Fibroblast of lung (primary cell): Measurements from ENCODE around the gene MSS51. TPM values are rescaled to one million over a fixed set of nuclear protein-coding genes. Genes with fewer than 3 reads are reported as not detected.

Source experiments
- DNase-seq, 2 donors: peaks; one replicate each; pipeline versions ENCODE4 v3.0.0 to v3.0.0-alpha.2; 2010; ENCODE audit warnings: low read depth in 2 of 2
- H2AFZ ChIP-seq: 2 replicates; pipeline ENCODE4 v1.5.1; 2012; ENCODE audit warnings: low read length, control low read depth, inconsistent platforms
- H3K27ac ChIP-seq: 2 replicates; pipeline ENCODE4 v1.5.1; 2011; ENCODE audit warnings: low read length, control low read depth; ENCODE audit not compliant: insufficient read depth
- H3K27me3 ChIP-seq: 2 replicates; pipeline ENCODE4 v1.5.1; 2011; ENCODE audit warnings: mild to moderate bottlenecking, low read length; ENCODE audit not compliant: control insufficient read depth, insufficient read depth
- H3K36me3 ChIP-seq: 2 replicates; pipeline ENCODE4 v1.5.1; 2011; ENCODE audit warnings: low read length; ENCODE audit not compliant: control insufficient read depth, insufficient read depth
- H3K4me1 ChIP-seq: 2 replicates; pipeline ENCODE4 v1.5.1; 2011; ENCODE audit warnings: low read length; ENCODE audit not compliant: control insufficient read depth, insufficient read depth; ENCODE audit errors: extremely low read depth
- H3K4me2 ChIP-seq: 2 replicates; pipeline ENCODE4 v1.5.1; 2011; ENCODE audit warnings: low read length, control low read depth; ENCODE audit not compliant: insufficient read depth; ENCODE audit errors: extremely low read depth
- H3K4me3 ChIP-seq, 4 experiments: fragments of 200-600 bp in 1 of 4; sonication (generic) in 1 of 4; replicated peaks in 1 of 4; 2 replicates each; pipeline ENCODE4 v1.5.1; 2011 to 2016; ENCODE audit warnings: low read length in 4 of 4, low read depth in 3 of 4, mild to moderate bottlenecking in 3 of 4, control low read depth in 2 of 4, inconsistent platforms in 1 of 4, mixed read lengths in 1 of 4; ENCODE audit not compliant: insufficient read depth in 1 of 4; ENCODE audit errors: control extremely low read depth in 1 of 4
- H3K79me2 ChIP-seq: 2 replicates; pipeline ENCODE4 v1.5.1; 2012; ENCODE audit warnings: mild to moderate bottlenecking, low read length, inconsistent platforms; ENCODE audit not compliant: control insufficient read depth, insufficient read depth
- H3K9ac ChIP-seq: 2 replicates; pipeline ENCODE4 v1.5.1; 2011; ENCODE audit warnings: mild to moderate bottlenecking, low read length, control low read depth; ENCODE audit not compliant: insufficient read depth
- H3K9me3 ChIP-seq: 2 replicates; pipeline ENCODE4 v1.5.1; 2012; ENCODE audit warnings: low read depth, low read length; ENCODE audit not compliant: control insufficient read depth, insufficient read depth
- H4K20me1 ChIP-seq: 2 replicates; pipeline ENCODE4 v1.5.1; 2011; ENCODE audit warnings: low read length; ENCODE audit not compliant: control insufficient read depth, insufficient read depth; ENCODE audit errors: extremely low read depth
- EZH2 ChIP-seq: IDR thresholded peaks from 2 replicates; pipeline ENCODE4 v1.5.1; 2012; ENCODE audit warnings: low read length, control low read depth, mild to moderate bottlenecking; ENCODE audit errors: missing control alignments
- polyA plus RNA-seq, 2 donors: library from polyadenylated mRNA; depleted of rRNA in 1 of 2; stranded (reverse) in 1 of 2; unstranded in 1 of 2; fragments of >200 nt; gene quantifications; 2 replicates each; pipeline ENCODE4 v1.2.1, GENCODE V29; 2011 to 2012; ENCODE audit warnings: missing spikeins in 1 of 2
- total RNA-seq: library from RNA; depleted of rRNA; stranded (reverse); fragments of >200 nt; gene quantifications from 2 replicates; pipeline ENCODE4 v1.2.1, GENCODE V29; 2014
- TF ChIP-seq, protein P1 (sequence below), 2 donors: IDR thresholded peaks in 1 of 2; conservative IDR thresholded peaks in 1 of 2; 1 replicate in 1 of 2; 2 replicates in 1 of 2; pipeline ENCODE4 v1.5.1; 2011 to 2012; ENCODE audit warnings: low read length in 2 of 2, control low read depth in 1 of 2, inconsistent platforms in 1 of 2, low read depth in 1 of 2, mild to moderate bottlenecking in 1 of 2

Gene MSS51
- total and polyA plus RNA-seq, 2 donors (not counting 1 experiment from before 2014, with no cell fraction given), result 0.78 to 1.5 TPM

DNA sequence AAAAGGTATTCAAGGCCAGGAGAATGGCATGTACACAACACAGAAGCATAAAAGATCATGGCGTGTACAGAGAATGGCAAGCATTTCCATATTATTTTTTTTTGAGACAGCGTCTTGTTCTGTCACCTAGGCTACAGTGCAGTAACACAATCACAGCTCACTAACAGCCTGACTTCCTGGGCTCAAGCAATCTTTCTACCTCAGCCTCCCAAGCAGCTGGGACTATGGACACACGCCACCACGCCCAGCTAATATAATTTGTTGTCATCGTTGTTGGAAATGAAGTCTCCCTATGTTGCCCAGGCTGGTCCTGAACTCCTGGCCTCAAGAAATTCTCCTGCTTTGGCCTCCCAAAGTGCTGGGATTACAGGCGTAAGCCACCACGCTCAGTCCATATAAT is 46.8 kb downstream of the MSS51 start:
- Histone ChIP-seq H3K4me3 (no peak overlapping the region), H3K9me3 (no peaks in the 10 kb centered on the region), H3K36me3 (peaks cover 6% of the 10 kb centered on the region), H3K9ac (no peak overlapping the region), H3K27me3 (no peaks in the 10 kb centered on the region), H3K4me1 (no peaks in the 10 kb centered on the region), H3K27ac (no peak overlapping the region), H3K79me2 (no peaks in the 10 kb centered on the region), H2AFZ (no peak overlapping the region), H4K20me1 (no peaks in the 10 kb centered on the region), H3K4me2 (no peak overlapping the region)
- no peak for DNase-seq
- no peak for TF ChIP-seq EZH2
- TF ChIP-seq, protein P1, sequence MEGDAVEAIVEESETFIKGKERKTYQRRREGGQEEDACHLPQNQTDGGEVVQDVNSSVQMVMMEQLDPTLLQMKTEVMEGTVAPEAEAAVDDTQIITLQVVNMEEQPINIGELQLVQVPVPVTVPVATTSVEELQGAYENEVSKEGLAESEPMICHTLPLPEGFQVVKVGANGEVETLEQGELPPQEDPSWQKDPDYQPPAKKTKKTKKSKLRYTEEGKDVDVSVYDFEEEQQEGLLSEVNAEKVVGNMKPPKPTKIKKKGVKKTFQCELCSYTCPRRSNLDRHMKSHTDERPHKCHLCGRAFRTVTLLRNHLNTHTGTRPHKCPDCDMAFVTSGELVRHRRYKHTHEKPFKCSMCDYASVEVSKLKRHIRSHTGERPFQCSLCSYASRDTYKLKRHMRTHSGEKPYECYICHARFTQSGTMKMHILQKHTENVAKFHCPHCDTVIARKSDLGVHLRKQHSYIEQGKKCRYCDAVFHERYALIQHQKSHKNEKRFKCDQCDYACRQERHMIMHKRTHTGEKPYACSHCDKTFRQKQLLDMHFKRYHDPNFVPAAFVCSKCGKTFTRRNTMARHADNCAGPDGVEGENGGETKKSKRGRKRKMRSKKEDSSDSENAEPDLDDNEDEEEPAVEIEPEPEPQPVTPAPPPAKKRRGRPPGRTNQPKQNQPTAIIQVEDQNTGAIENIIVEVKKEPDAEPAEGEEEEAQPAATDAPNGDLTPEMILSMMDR (conservative IDR thresholded peaks at IDR 0.05 in 1 of 2, IDR thresholded peaks at IDR 0.05 in 1 of 2; ENCODE audit: low read depth in 1 of 2, low read length in 2 of 2), result no peak

DNA sequence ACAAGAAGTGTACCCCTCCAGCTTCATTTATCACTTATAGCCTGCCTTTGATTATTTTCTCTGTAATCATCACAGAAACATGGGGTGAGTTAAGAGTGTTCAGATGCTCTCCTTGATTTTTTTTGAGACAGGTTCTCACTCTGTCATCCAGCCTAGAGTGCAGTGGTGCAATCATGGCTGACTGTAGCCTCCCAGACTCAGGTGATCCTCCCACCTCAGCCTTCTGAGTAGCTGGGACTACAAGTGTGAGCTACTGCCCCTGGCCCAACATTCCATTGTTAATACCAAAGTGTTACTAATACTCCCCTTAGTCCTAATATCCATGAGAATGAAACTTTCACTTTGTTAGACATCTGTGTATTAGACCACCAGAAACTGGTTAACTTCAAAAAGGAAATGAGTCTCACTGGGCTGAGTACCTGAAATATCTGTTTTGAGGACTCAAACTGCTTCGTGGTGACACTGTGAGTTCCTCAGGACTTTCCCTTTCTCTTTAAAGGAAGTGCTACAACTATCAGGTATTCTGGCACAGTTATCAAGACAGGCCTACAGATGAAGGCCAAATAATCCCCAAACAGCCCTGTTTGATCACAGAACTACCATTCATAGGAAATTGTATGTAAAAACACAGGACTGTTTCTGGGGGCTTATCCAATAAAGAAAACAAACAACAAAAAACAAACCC is 54.2 kb downstream of the MSS51 start:
- no peak for TF ChIP-seq EZH2
- TF ChIP-seq, protein P1 (conservative IDR thresholded peaks at IDR 0.05 in 1 of 2, IDR thresholded peaks at IDR 0.05 in 1 of 2; ENCODE audit: low read depth in 1 of 2, low read length in 2 of 2), result no peak

DNA sequence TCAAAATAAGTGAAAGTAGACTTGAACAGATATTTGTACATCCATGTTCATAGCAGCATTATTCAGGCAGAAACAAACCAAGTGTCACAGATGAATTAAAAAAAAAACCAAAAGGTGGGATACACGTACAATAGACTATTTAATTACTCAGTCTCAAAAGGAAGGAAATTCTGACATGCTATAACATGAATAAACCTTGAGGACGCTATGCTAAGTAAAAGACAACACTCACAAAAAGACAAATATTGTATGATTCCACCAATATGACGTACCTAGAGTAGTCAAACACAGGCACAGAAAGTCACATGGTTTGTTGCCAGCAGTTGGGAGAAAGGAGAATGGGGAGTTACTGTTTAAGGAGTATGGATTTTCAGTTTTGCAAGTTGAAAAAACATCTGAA is 56.7 kb downstream of the MSS51 start:
- Histone ChIP-seq H3K9me3 (no peaks in the 10 kb centered on the region), H3K4me1 (no peaks in the 10 kb centered on the region), H3K79me2 (no peaks in the 10 kb centered on the region), H3K4me3 (no peak overlapping the region), H3K9ac (no peak overlapping the region), H3K27me3 (no peaks in the 10 kb centered on the region), H3K27ac (no peak overlapping the region), H3K4me2 (no peak overlapping the region), H2AFZ (no peak overlapping the region), H4K20me1 (no peaks in the 10 kb centered on the region), H3K36me3 (peaks cover 2% of the 10 kb centered on the region)
- TF ChIP-seq, protein P1 (conservative IDR thresholded peaks at IDR 0.05 in 1 of 2, IDR thresholded peaks at IDR 0.05 in 1 of 2; ENCODE audit: low read depth in 1 of 2, low read length in 2 of 2), result no peak
- no peak for TF ChIP-seq EZH2
- DNase-seq, result no peak

More for the DNA sequence above, 54.2 kb downstream of the MSS51 start:
- H3K9ac ChIP-seq, result no peak overlapping the region
- H3K79me2 ChIP-seq, result no peaks in the 10 kb centered on the region
- H3K27ac ChIP-seq, result no peak overlapping the region
- no peak overlapping the region for H3K4me3 ChIP-seq
- H3K9me3 ChIP-seq, result no peaks in the 10 kb centered on the region
- no peaks in the 10 kb centered on the region for H3K27me3 ChIP-seq
- H3K4me2 ChIP-seq, result no peak overlapping the region
- H4K20me1 ChIP-seq, result no peaks in the 10 kb centered on the region
- H3K4me1 ChIP-seq, result no peaks in the 10 kb centered on the region
- H2AFZ ChIP-seq, result no peak overlapping the region
- peaks cover 2% of the 10 kb centered on the region for H3K36me3 ChIP-seq
- DNase-seq, result no peak

Other genes starting within 250 kb of the MSS51 start
- 14.5 and 20.3 TPM in 2 replicates for gene DNAJC9, start 186.3 kb downstream of the MSS51 start, total RNA-seq
- 16.3 and 31.4 TPM in 2 replicates for gene DNAJC9, start 186.3 kb downstream of the MSS51 start, polyA plus RNA-seq
- gene MRPS16, start 180.9 kb downstream of the MSS51 start, total RNA-seq, result 58.3 and 62.3 TPM in 2 replicates
- 59.4 and 76.2 TPM in 2 replicates for gene MRPS16, start 180.9 kb downstream of the MSS51 start, polyA plus RNA-seq
- gene CFAP70, start 74.7 kb downstream of the MSS51 start, total RNA-seq, result 1.0 and 1.3 TPM in 2 replicates
- 0.18 and 0.19 TPM in 2 replicates for gene CFAP70, start 74.7 kb downstream of the MSS51 start, polyA plus RNA-seq
- gene ANXA7, start 19.5 kb downstream of the MSS51 start, total RNA-seq, result 85.5 and 132 TPM in 2 replicates
- 150 and 169 TPM in 2 replicates for gene ANXA7, start 19.5 kb downstream of the MSS51 start, polyA plus RNA-seq
- 21.3 and 27.1 TPM in 2 replicates for gene PPP3CB, start 62.5 kb upstream of the MSS51 start, total RNA-seq
- gene PPP3CB, start 62.5 kb upstream of the MSS51 start, polyA plus RNA-seq, result 34.1 and 38.8 TPM in 2 replicates
- 6.4 and 9.9 TPM in 2 replicates for gene USP54, start 157.8 kb upstream of the MSS51 start, total RNA-seq
- gene USP54, start 157.8 kb upstream of the MSS51 start, polyA plus RNA-seq, result 7.8 and 9.5 TPM in 2 replicates
- 0.17 and 0.51 TPM in 2 replicates for gene MYOZ1, start 207.9 kb upstream of the MSS51 start, total RNA-seq
- 0.12 TPM in 1 of 2 replicates, not detected in the other for gene MYOZ1, start 207.9 kb upstream of the MSS51 start, polyA plus RNA-seq
- gene SYNPO2L, start 222.5 kb upstream of the MSS51 start, total RNA-seq, result under 0.01 TPM in 1 of 2 replicates, not detected in the other
- gene SYNPO2L, start 222.5 kb upstream of the MSS51 start, polyA plus RNA-seq, result 0.11 and 0.27 TPM in 2 replicates